Activated effector memory CD4-positive, alpha-beta T cell treated with Interleukin-2 at 50 U/mL for 16 hours (primary cell): ENCODE results near the gene CAMTA1.
A peak's percentile ranks its signal among the peaks of the same experiment; 100 is the strongest.

ENCODE experiments used
- DNase-seq: peaks from one replicate; pipeline ENCODE4 v3.0.0-alpha.2; 2020

CAMTA1 gene

GRCh38 chr1:7752512-7753417 lies 967.5 kb downstream of the CAMTA1 start:
- DNase-seq: no peak

- DNase-seq: no peak
Measured at GRCh38 chr1:7753641-7754040, 968.4 kb downstream of the CAMTA1 start.

- no peak for DNase-seq
Measured at GRCh38 chr1:7754234-7754633, 969.0 kb downstream of the CAMTA1 start.

GRCh38 chr1:7755448-7755847 lies 970.2 kb downstream of the CAMTA1 start:
- no peak for DNase-seq

- DNase-seq: no peak
Measured at GRCh38 chr1:7760245-7760644, 975.0 kb downstream of the CAMTA1 start.

- no peak for DNase-seq
Measured at GRCh38 chr1:7761103-7761502, 975.8 kb downstream of the CAMTA1 start.

GRCh38 chr1:7767176-7767575 lies 981.9 kb downstream of the CAMTA1 start:
- DNase-seq: no peak

GRCh38 chr1:7768583-7768982 lies 983.3 kb downstream of the CAMTA1 start:
- no peak for DNase-seq

GRCh38 chr1:7769673-7770412 lies 984.6 kb downstream of the CAMTA1 start:
- no peak for DNase-seq

- DNase-seq: no peak
Measured at GRCh38 chr1:7770669-7770996, 985.4 kb downstream of the CAMTA1 start.

GRCh38 chr1:7770997-7771822 lies 986.0 kb downstream of the CAMTA1 start, which contains the start of gene VAMP3:
TSS of gene VAMP3 (plus strand) at chr1:7771296. CDS start at chr1:7771384, 88 bp downstream.
- DNase-seq: peak; percentile 79

- no peak for DNase-seq
Measured at GRCh38 chr1:7771823-7772299, 986.6 kb downstream of the CAMTA1 start.

GRCh38 chr1:7777591-7777990 lies 992.3 kb downstream of the CAMTA1 start:
- DNase-seq: no peak

- no peak for DNase-seq
Measured at GRCh38 chr1:7778133-7778628, 992.9 kb downstream of the CAMTA1 start.

GRCh38 chr1:7780976-7781375 lies 995.7 kb downstream of the CAMTA1 start:
- DNase-seq: no peak

- DNase-seq: no peak
Measured at GRCh38 chr1:7781501-7781900, 996.2 kb downstream of the CAMTA1 start.

GRCh38 chr1:7781923-7782495 lies 996.8 kb downstream of the CAMTA1 start:
- no peak for DNase-seq

GRCh38 chr1:7783178-7783711 lies 998.0 kb downstream of the CAMTA1 start:
- no peak for DNase-seq

GRCh38 chr1:7783826-7784491 lies 998.7 kb downstream of the CAMTA1 start, which contains the start of gene PER3:
TSS of gene PER3 (plus strand) at chr1:7784291. CDS start at chr1:7784878, 587 bp downstream.
- peak; percentile 89 for DNase-seq

GRCh38 chr1:7784492-7785071 lies 999.3 kb downstream of the CAMTA1 start:
- DNase-seq: no peak

- DNase-seq: no peak
Measured at GRCh38 chr1:7785108-7785507, 999.9 kb downstream of the CAMTA1 start.
